Lung (tissue), 12 donors: ENCODE results near the gene GRM8. TPM values are rescaled to one million over a fixed set of nuclear protein-coding genes. Genes with fewer than 3 reads are reported as not detected.

Experiments used
- ATAC-seq: fragments of 200-7000 bp; cut with Tn5 transposase; one replicate; pipeline ENCODE4 v1.9.1; 2020; ENCODE audit warnings: moderate number of reproducible peaks; ENCODE audit not compliant: insufficient read depth, low FRiP score
- DNase-seq, 3 donors: peaks; one replicate each; pipeline ENCODE4 v3.0.0-alpha.2; 2013 to 2017
- H3K27ac ChIP-seq, 2 donors: one replicate each; pipeline ENCODE4 v1.5.1; 2013; ENCODE audit warnings: mild to moderate bottlenecking in 2 of 2, moderate library complexity in 2 of 2, control low read depth in 1 of 2, inconsistent platforms in 1 of 2, low read depth in 1 of 2, low read length in 1 of 2
- H3K27me3 ChIP-seq, 3 donors: one replicate each; pipeline ENCODE4 v1.5.1; 2013; ENCODE audit warnings: low read length in 2 of 3; ENCODE audit not compliant: control insufficient read depth in 3 of 3, insufficient read depth in 3 of 3
- H3K36me3 ChIP-seq, 4 donors: one replicate each; pipeline ENCODE4 v1.5.1; 2013; ENCODE audit warnings: low read length in 4 of 4, mild to moderate bottlenecking in 1 of 4, moderate library complexity in 1 of 4; ENCODE audit not compliant: control insufficient read depth in 4 of 4, insufficient read depth in 4 of 4
- H3K4me1 ChIP-seq, 5 donors: one replicate each; pipeline ENCODE4 v1.5.1; 2013; ENCODE audit warnings: low read length in 5 of 5, mild to moderate bottlenecking in 2 of 5, moderate library complexity in 1 of 5; ENCODE audit not compliant: control insufficient read depth in 5 of 5, insufficient read depth in 5 of 5
- H3K4me3 ChIP-seq: one replicate; pipeline ENCODE4 v1.5.1; 2013; ENCODE audit warnings: mild to moderate bottlenecking, control low read depth, moderate library complexity
- H3K9ac ChIP-seq, 2 donors: one replicate each; pipeline ENCODE4 v1.5.1; 2013; ENCODE audit warnings: low read length in 2 of 2, control low read depth in 1 of 2; ENCODE audit not compliant: insufficient read depth in 1 of 2
- H3K9me3 ChIP-seq, 4 donors: one replicate each; pipeline ENCODE4 v1.5.1; 2013; ENCODE audit warnings: low read length in 3 of 4, mild to moderate bottlenecking in 1 of 4, moderate library complexity in 1 of 4; ENCODE audit not compliant: control insufficient read depth in 4 of 4, insufficient read depth in 3 of 4
- CTCF ChIP-seq: IDR thresholded peaks from 2 replicates; pipeline ENCODE4 v1.5.1; 2012; ENCODE audit warnings: mild to moderate bottlenecking; ENCODE audit errors: control extremely low read depth, extremely low read depth
- WGBS, 2 donors: extraction: QIAGEN DNeasy Blood & Tissue Kit; methylation state at CpG; one replicate each; pipeline ENCODE4 v1.1.7; 2013; 5-methylcytosine and 5-hydroxymethylcytosine counted together
- polyA plus RNA-seq, 2 donors: library from polyadenylated mRNA; stranded (reverse); fragments of 200-250 nt; gene quantifications; one replicate each; pipeline ENCODE4 v1.2.1, GENCODE V29; 2013
- total RNA-seq, 2 donors: library from RNA; depleted of rRNA in 1 of 2; stranded (reverse); fragments of >200 nt in 1 of 2; gene quantifications; one replicate each; pipeline ENCODE4 v1.2.1, GENCODE V29; 2014 to 2021
- donor health status: control.
- donor health status: control.
- donor health status: Bipolar disorder and iron deficiency.
- donor health status: healthy.
- donor health status: DM: yes; HTN: yes; CAD: no.

Gene GRM8
- total and polyA plus RNA-seq, 4 donors, result 0.01 to 0.83 (median 0.24) TPM; not detected in 1

- ATAC-seq (no peak), DNase-seq (no peak)
- H3K4me1 ChIP-seq, result no peaks in the 10 kb centered on the region
- no peaks in the 10 kb centered on the region for H3K27me3 ChIP-seq
- H3K9ac ChIP-seq, result no peak overlapping the region
- H3K4me3 ChIP-seq, result no peak overlapping the region
- TF ChIP-seq CTCF, result no peak
- H3K36me3 ChIP-seq, result no peaks in the 10 kb centered on the region
- H3K9me3 ChIP-seq, result no peaks in the 10 kb centered on the region
- WGBS, 2 donors, result 77 to 84% methylated on average over 4 of the region's 4 CpGs
- no peak overlapping the region for H3K27ac ChIP-seq
Observed at GRCh38 chr7:126662856-126663255, 589.9 kb downstream of the GRM8 start.

GRCh38 chr7:126659124-126659523, 593.6 kb downstream of the GRM8 start:
- no peak overlapping the region for H3K9ac ChIP-seq
- H3K27me3 ChIP-seq, result no peaks in the 10 kb centered on the region
- H3K4me3 ChIP-seq, result no peak overlapping the region
- no peaks in the 10 kb centered on the region for H3K36me3 ChIP-seq
- TF ChIP-seq CTCF, result no peak
- no peak overlapping the region for H3K27ac ChIP-seq
- WGBS, 2 donors, result 51% methylated on average over 3 of the region's 3 CpGs
- H3K4me1 ChIP-seq, result no peaks in the 10 kb centered on the region
- ATAC-seq (no peak), DNase-seq (no peak)
- no peaks in the 10 kb centered on the region for H3K9me3 ChIP-seq

- TF ChIP-seq CTCF, result no peak
- Histone ChIP-seq H3K9ac (no peak overlapping the region), H3K36me3 (no peaks in the 10 kb centered on the region), H3K27me3 (no peaks in the 10 kb centered on the region), H3K9me3 (no peaks in the 10 kb centered on the region), H3K4me1 (no peaks in the 10 kb centered on the region), H3K4me3 (no peak overlapping the region), H3K27ac (no peak overlapping the region)
- no peak for DNase-seq
- WGBS, 2 donors, result 90% methylated on average over 16 of the region's 16 CpGs
- no peak for ATAC-seq
Observed at GRCh38 chr7:126658684-126659083, 594.1 kb downstream of the GRM8 start.

- H3K27ac ChIP-seq, result no peak overlapping the region
- TF ChIP-seq CTCF, result no peak
- no peaks in the 10 kb centered on the region for H3K9me3 ChIP-seq
- 57 to 75% methylated on average over 6 of the region's 6 CpGs for WGBS, 2 donors
- no peaks in the 10 kb centered on the region for H3K4me1 ChIP-seq
- no peak overlapping the region for H3K4me3 ChIP-seq
- ATAC-seq (no peak), DNase-seq (peak; percentile 14 to 35 (median 27))
- H3K36me3 ChIP-seq, result no peaks in the 10 kb centered on the region
- H3K27me3 ChIP-seq, result no peaks in the 10 kb centered on the region
- no peak overlapping the region for H3K9ac ChIP-seq
Observed at GRCh38 chr7:126657599-126658358, 595.0 kb downstream of the GRM8 start.
